Esophagus muscularis mucosa (tissue), 3 donors: ENCODE data around the gene FBLN7.

Experiments
- POLR2A ChIP-seq: fragments of 450-650 bp; IDR thresholded peaks from one replicate; pipeline ENCODE4 v1.6.1; 2017; ENCODE audit warnings: antibody characterized with exemption, moderate library complexity, mild to moderate bottlenecking, low read depth
- POLR2AphosphoS5 ChIP-seq, 2 donors: sonication (generic); formaldehyde crosslinking; IDR thresholded peaks; one replicate each; pipeline ENCODE4 v1.6.1; 2017; ENCODE audit warnings: antibody characterized with exemption in 2 of 2
- TF ChIP-seq, protein P1 (sequence below), 3 experiments: fragments of 200-600 bp in 2 of 3; fragments of 450-650 bp in 1 of 3; sonication (generic) in 2 of 3; IDR thresholded peaks; one replicate each; pipeline ENCODE4 v1.5.1; 2017 to 2019; ENCODE audit warnings: antibody characterized with exemption in 3 of 3, mild to moderate bottlenecking in 2 of 3, moderate library complexity in 1 of 3

DNA sequence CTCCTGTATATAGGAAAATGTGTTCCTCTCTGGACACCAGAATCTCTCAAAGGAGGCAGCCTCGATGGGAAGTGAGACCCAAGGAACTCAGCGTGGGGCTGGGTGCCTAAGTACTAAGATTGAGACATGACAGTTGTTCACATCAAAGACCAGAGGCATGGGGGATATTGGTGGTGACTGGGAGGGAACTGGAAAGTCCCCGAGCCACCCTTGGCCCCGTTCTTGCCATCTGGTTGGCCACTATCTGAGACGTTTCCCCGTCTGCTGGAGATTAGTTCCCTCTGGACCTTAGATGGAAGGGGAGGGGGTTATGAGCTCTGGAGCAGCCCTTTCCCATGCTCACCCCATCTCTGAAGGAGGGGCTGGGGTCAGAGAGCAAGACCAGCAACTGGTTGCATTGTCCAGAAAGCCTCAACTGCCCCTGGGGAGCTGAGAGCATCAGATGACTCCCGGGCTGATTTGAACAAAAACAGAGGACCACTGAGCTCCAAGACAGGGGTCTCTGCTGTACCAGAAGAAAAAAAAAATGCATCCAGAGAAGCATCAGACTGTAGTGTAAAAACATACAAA lies 11.8 kb downstream of the FBLN7 start:
- TF ChIP-seq, protein P1, sequence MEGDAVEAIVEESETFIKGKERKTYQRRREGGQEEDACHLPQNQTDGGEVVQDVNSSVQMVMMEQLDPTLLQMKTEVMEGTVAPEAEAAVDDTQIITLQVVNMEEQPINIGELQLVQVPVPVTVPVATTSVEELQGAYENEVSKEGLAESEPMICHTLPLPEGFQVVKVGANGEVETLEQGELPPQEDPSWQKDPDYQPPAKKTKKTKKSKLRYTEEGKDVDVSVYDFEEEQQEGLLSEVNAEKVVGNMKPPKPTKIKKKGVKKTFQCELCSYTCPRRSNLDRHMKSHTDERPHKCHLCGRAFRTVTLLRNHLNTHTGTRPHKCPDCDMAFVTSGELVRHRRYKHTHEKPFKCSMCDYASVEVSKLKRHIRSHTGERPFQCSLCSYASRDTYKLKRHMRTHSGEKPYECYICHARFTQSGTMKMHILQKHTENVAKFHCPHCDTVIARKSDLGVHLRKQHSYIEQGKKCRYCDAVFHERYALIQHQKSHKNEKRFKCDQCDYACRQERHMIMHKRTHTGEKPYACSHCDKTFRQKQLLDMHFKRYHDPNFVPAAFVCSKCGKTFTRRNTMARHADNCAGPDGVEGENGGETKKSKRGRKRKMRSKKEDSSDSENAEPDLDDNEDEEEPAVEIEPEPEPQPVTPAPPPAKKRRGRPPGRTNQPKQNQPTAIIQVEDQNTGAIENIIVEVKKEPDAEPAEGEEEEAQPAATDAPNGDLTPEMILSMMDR (IDR thresholded peaks at IDR 0.05) = no peak
- no peak for TF ChIP-seq POLR2AphosphoS5 (IDR thresholded peaks at IDR 0.05)
- no peak for TF ChIP-seq POLR2A
